Activated CD4-positive, CD25-positive, alpha-beta regulatory T cell treated with anti-CD3 and anti-CD28 coated beads, Interleukin-2, amount 50 U/mL, for 16 hours (primary cell): ENCODE results near the gene GNG4.
A peak's percentile ranks its signal among the peaks of the same experiment; 100 is the strongest.

ENCODE experiments used
- DNase-seq: peaks from one replicate; pipeline ENCODE4 v3.0.0-alpha.2; 2020; ENCODE audit warnings: low read depth, low spot score

Gene GNG4

GRCh38 chr1:235533476-235534168, 116.0 kb downstream of the GNG4 start:
- DNase-seq = no peak

- no peak for DNase-seq
Measured at GRCh38 chr1:235532360-235532759, 117.2 kb downstream of the GNG4 start.

DNA sequence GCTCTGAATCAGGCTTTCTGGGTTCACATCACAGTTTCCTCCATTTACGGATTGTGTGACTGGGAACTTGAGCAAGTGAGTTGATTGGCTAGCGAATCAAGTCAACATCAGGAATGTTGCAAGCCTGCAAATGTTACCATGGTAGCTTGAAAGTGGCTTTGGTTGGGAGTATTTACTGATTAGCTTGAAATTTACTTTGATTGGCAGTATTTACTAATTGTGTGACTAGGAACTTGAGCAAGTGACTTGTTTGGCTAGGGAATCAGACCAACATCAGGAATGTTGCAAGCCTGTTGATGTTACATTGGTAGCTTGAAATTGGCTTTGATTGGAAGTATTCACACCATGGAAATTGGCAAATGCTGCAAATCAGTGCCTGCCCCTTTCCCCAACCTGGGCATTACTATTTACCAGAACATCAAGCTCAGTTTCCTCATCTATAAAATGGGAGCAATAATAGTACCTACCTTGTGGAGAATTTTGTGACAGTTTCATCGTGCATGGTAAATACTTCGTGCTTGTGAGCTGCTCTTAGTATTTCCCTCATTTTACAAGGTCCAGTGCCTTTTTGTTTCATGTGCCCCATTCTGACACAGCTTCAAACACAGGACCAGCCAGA, 122.3 kb downstream of the GNG4 start:
- no peak for DNase-seq

GRCh38 chr1:235525314-235525713, 124.3 kb downstream of the GNG4 start:
- no peak for DNase-seq

DNA sequence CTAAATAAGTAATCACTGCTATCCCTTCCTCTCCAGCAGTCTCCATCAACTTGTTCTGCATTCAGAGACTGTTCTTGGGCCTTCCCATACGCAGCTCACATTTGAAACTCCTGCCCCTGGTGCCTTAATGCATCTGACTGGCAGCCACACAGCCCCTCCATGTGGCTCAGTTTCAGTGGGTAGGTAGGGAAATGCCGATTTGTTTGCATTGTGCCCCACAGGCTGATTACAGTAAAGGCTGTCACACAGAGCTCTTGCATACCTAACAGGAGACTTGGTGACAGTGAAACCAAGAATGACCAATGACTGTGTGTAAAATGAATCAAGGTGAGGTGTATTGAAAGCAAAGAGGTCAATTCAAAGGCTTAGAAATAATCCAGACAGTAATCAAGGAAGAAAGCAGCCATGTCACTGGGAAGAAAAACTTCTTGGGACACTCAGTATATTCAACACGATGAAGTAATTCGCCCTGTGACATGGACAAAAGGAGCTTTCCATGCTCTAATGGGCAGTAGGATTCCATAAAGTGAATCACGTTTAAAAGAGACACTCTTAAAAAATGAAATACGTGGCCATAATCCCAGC, 132.6 kb downstream of the GNG4 start:
- DNase-seq = no peak

DNA sequence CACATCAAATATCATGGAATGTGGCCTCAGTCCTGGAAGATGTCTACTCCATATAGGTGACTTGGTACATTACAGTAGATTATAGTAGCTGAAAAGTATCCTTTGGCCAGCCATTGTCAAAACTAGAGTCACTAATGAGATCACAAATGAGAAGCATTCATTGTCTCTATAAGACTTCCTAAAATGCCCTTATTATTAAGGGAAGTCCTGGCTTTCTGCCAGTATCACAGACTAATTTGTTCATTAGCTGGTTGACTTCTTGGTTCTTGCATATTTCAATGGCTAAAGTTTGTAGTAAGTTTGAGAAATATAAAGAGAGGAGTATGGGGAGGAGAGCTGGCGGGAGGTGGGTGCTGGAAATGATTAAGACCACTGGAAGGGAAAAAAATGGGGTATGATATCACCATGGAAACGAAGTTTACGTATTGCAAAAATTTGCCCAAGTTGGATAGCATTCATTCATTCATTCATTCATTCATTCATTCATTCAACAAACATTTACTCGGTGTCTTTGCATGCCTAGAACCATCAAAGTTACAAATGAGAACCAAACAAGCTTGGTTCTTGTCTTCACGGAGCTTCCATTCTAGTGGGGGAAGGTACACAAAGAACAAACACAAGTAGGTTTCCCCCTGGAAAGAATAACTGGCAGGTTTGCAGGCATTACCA, 133.6 kb downstream of the GNG4 start:
- no peak for DNase-seq

DNA sequence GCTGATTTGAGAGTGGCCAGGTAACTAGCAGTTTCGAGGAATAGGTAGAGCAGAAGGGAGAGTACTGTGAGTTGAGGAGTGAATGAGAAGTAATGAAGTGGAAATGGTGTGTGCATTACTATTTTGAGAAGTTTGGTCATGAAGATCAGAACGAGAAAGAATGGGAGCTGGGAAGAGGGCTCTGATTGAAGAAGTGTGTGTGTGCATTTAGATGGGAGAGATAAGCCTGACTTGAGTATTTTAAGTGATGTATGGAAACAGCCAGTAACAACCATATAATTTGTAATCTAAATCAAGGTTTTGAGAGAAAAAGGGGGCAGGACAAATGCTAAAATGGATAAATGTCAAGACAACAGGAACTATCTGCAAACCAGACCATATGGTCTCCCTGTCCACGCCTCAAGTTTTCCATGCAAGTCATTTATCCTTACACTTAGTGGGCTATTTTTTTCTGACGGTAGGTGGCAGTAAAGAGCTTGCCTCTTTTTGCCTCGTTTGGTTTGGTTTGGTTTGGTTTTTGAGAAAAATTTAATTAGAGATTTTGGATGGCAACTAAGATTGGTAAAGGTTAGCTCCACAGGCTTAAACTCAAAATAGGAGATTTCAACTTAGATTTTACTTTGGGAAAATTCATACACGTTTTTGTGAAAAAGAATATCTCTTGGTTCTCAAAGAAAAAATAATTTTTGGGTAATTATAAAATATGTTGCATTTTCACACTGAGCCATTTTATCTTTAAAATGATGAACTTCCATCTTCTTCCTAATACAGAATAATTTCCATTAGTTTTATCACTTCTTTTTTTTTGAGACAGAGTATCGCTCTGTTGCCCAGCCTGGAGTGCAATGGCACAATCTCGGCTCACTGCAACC, 135.9 kb downstream of the GNG4 start:
- DNase-seq = peak; percentile 11

DNA sequence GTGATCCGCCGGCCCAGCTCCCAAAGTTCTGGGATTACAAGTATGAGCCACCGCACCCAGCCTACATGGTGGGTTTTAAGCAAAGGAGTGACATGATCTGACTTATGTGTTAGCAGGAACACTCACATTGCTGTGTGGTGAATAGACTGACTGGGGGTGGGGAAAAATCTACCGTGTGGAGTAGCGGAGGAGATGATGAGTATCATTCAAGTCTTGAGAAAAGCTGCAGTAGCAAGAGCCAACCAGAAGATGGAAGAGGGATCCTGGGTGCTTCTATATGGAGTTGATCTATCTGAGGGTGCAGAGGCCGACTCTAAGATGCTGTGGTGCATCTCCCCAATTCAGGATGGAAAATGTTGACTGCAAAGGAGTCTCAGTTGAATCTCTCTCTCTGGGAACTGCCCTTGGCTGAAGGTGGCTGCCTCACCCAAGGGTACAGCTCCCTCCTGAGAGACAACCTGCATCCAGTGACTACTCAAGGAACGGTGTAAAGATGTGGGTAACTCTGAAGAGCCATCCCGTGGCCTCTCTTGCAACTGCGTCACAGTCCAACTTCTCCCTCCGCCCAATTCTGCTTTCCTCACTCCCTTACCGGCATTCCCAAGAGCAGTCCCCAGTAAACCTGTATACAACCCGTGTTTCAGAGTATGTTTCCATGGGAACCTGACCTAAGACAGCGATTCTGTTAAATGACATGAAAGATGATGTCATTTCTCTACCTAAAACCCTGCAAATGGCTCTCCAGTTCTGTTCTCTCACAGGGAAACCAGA, 137.9 kb downstream of the GNG4 start:
- DNase-seq = no peak

DNA sequence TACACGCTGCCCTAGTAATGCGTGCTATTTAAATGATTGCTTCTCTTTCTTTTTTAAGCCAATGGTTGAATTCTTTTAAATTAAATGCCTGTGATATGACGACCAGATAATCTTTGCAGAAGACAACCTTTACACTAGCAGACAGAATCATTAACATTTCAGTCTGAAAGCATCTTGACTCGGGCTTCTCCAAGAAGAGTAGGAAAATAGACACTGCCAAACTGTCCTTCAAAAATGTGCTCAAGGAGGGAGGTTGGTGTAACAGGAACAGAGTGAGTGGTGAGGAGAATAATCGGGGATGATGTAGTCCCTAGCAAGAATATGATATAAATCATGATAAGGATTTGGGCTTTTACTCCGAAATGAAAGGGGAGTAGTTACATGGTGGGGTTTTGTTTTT, 138.8 kb downstream of the GNG4 start:
- DNase-seq = no peak

GRCh38 chr1:235507623-235508022, 142.0 kb downstream of the GNG4 start:
- DNase-seq = no peak

DNA sequence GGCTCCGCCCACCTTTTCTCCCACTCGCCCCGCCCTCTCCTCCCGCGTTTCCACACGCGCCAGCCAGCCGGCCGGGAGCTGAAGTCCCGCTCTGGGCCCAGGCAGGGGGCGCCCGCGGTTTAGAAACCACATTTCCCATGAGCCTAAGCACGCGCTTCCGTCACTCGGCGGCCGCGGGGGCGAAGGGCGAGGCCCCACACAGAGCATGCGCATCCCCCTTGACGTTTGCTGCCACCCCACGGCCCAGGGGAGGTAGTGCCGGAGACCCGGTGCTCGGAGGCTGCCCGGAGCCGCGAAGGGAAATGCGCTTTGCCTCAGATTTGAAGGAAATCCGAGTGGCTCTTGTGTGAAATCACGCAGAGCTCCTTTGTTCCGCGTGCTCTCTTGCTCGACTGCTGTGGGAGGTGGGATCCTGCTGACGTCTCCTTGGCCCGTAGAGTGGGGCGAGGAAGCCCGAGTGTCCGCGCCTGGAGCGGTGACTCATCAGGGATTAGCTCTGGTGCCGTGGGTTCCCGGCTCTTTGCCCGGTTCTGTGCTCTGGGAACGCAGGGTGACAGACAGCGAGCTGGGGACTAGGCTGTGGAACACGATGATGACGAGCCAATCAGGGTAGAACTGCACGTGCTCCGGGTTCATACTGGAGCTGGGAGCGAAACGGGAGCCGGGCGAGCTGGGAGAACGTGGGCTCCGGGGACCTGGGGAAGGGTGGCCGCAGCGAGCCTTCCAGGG, 144.9 kb downstream of the GNG4 start:
- peak; percentile 94 for DNase-seq

GRCh38 chr1:235504122-235504493, 145.5 kb downstream of the GNG4 start, which contains the start of gene B3GALNT2:
TSS of gene B3GALNT2 (minus strand) at chr1:235504452. CDS start at chr1:235504252, 200 bp downstream.
- DNase-seq = no peak

DNA sequence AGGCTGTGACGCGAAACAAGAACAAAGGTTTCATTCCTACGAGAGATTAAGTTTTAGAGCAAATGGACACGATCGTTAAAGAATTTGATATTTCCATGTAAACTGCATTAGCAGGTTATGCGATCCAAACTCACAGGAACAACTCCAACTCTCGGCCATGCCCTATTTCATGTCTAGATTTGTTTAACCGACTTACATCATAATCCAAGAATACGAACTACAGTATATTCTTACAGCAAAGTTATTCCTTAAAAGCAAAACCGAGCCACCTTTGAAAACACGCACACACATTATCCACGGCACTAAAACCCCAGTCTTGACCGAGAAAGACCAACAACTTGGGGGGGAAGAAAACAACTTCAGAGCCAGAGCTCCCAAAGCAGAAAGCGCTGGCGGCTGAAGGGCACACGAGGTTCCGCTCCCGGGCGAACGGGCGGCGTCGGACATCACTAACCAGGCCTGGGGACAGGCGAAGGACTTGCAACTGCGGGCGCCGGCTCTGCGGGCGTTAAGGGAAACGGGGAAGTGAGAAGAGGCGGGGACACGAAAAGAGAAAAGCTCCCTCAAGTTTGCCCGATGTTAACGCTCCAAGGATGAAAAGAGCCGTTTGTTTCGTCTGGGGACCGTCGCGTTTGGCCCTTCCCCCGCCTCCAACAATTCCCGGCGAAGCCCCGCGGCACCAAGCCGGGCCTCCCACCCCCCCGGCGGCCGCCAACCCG, 146.0 kb downstream of the GNG4 start:
- peak; percentile 6 for DNase-seq

- no peak for DNase-seq
Measured at GRCh38 chr1:235502601-235503402, 146.8 kb downstream of the GNG4 start.

DNA sequence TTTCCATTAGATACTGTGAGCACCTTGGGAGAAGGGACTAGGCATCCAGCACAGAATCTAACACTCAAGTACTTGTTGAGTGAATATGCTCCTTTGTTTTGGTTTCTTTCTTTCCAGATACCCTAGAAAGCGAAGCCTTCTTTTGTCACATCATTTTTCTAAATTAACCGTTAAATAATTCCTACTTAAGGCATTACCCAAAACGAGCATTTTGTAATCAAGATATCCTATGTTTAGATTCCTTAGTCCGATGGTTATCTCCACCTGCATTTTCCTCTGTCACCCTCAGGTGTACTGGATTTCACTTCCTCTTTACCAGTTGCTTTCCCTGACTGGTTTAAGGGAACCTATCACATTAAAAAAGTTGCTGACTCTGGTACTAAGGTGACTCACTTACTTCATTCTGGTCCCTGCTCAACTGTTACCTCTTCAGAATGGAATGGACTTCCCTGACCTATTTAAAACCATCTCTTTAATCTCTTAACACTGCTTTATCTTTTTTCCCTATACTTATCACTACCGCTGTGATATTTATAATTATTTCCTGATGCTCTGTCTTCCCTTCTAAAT, 148.5 kb downstream of the GNG4 start:
- DNase-seq = no peak
